GM21447 (cell line): ENCODE data around the gene ZNF556.
"Not testable (repeated sequence)": the region's sequence is repeated elsewhere in the genome, so short reads cannot be mapped to it uniquely, and the experiment has no call there.

Experiments
- ATAC-seq: cut with Tn5 transposase; IDR thresholded peaks from one replicate; pipeline ENCODE4 v1.9.1; 2021; ENCODE audit not compliant: unreplicated experiment

Gene ZNF556

DNA sequence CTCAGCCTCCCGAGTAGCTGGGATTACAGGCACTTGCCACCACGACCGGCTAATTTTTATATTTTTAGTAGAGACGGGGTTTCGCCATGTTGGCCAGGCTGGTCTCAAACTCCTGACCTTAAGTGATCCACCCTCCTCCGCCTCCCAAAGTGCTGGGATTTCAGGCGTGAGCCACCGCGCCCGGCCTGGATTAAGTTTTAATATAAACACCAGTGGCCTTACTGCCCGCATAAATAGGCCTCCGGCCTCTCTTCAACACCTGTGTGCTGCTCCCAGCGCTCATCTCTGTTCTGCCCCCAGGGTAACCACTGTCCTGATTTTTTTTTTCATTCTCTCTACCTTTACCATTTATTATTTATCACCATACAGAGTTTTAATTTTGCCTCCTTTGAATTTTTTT is 36.2 kb downstream of the ZNF556 start:
- ATAC-seq: not testable (repeated sequence)

DNA sequence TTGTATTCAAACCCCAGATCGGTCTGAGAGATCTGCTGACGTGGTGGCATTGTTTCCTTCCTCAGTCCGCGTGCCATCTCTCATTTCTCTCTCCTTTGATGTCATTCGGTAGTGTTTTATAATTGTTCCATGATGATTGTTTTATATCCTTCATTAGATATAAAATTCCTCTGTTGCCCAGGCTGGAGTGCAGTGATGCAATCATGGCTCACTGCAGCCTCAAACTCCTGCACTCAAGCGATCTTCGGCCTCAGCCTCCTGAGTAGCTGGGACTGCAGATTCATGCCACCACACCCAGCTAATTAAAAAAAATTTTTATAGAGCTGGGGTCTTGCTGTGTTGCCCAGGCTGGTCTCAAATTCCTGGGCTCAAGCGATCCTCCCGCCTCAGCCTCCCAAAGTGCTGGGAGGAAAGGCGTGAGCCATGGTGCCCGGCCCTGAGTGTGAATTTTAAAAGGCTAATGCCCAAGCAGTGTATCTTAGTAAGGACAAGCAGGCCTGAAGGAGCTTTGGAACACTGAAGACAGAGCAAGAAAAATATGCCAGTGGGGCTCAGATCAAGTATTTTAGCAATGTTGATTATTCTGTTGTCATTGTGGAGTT is 38.9 kb downstream of the ZNF556 start:
- no peak for ATAC-seq

DNA sequence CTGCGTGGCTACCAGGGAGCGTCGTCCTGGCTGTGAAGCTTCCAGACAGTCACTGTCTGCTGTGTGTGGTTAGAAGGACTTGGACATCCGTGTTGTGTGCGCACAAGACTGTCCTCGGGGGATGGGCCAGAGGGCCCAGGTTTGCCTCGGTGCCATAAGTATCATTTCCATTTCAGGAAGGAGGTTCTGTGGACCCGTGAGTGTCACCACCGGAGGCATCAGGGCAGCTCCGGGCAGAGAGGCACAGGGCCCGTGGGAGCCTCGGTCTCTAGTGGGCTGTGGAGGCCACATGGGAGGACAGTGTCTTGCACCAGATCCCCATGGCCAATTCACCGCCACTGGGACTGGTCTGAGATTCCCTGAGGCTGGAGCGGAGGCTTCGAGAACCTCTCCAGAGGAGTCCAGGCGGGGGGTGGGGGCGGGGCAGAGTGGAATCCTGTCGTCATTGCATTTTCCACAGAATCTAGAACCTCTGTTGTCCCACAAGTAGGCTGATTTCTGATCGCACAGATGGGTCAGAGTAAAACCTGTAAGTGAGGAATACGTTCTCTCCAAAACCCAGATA is 39.6 kb downstream of the ZNF556 start:
- ATAC-seq: no peak

DNA sequence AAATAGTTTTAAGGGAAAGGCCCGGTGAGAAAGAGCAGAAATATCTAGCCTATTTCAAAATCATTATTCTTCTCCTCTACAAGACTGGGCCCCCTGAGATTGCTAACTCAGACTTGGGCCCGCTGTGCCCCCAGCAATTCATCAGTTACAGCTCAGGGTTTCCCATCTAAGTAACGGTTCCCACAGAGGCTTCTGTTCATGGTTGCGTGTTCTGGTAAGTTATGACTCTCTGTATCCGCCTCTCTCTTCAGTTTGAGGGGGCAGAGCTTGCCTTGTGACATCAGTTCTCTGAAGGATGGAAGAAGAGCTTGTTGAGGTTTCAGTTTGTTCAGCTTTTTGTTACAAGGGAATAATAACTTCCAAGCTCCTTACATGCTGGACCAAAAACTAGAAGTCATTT is 45.2 kb downstream of the ZNF556 start:
- no peak for ATAC-seq

DNA sequence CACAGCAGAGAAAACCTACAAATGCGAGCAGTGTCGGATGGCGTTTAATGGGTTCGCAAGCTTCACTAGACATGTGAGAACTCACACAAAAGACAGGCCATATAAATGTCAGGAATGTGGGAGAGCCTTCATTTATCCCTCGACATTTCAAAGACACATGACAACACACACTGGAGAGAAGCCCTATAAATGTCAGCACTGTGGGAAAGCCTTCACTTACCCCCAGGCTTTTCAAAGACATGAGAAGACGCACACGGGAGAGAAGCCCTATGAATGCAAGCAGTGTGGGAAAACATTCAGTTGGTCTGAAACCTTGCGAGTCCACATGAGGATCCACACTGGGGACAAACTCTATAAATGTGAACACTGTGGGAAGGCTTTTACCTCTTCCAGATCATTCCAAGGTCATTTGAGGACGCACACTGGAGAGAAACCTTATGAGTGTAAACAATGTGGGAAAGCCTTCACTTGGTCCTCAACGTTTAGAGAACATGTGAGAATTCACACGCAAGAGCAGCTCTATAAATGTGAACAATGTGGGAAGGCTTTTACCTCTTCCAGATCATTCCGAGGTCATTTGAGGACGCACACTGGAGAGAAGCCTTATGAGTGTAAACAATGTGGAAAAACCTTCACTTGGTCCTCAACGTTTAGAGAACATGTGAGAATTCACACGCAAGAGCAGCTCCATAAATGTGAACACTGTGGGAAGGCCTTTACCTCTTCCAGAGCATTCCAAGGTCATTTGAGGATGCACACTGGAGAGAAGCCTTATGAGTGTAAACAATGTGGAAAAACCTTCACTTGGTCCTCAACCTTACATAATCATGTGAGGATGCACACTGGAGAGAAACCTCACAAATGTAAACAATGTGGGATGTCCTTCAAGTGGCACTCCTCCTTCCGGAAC is 50.4 kb downstream of the ZNF556 start:
- ATAC-seq: no peak

DNA sequence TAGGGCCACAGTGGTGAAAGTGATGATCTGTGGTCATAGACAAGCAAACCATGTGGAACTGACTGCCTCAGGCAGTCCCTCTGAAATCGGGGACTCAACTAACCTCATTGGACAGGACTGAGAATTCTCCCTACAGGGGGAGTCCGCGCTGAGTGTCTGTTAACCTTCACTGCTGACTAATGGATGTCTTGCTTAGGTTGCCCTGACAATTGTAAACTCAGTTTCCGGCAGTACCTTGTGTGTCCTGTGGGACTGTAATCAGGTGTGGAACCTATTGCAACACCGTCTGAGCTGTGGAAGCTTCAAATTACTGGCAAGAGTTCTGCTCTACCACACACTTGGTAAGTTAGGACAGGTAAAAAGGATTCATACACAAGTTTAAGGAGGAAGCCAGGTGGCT is 55.9 kb downstream of the ZNF556 start:
- ATAC-seq: no peak

DNA sequence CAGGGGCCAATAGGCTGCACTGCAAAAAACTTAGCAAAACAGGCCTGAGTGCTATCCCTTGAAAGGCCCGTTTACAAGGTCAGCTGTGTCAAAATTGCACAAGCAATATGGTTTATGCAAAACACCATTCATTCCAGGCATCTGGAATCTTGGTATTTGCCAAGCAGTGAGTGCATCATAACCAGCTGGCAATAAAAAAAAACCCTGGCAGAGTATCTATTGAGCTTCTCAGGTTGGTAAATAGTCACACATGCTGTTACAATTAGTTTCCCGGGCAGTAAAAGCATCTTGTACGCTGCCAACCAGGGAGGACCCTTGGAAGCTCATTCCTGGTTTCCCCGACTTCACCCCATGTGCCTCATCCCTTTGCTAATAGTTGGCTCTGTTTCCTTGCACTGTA is 56.4 kb downstream of the ZNF556 start:
- ATAC-seq: no peak

DNA sequence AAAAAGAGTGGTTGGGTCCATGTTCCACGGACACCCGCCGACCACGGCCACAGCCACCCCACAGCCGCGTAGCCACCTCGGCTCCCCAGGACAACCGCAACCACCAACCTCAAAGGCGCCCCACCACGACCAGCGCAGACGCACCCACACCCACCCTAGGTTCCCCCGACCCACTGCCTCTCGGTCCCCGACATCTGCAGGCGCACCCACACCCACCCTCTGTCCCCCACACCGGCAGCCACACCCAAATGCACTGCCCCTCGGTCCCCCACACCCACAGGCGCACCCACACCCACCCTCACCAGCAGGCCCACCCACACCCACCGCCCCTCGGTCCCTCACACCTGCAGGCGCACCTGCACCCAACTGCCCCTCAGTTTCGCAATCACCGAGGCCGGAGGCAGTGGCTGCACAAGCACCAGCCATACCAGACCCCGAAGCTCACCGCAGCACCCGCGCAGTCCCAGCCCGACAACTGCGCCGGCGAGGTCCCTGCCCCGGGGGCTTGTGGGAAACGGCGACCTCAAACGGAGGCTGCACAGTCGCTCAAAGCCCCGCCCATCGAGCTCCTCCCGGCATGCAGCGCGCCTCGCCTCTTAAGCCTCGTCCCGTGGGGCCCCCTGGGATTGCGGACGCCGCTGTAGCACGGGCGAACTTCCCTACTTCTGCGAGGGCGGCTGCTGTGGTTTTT is 59.4 kb downstream of the ZNF556 start:
- ATAC-seq: no peak

DNA sequence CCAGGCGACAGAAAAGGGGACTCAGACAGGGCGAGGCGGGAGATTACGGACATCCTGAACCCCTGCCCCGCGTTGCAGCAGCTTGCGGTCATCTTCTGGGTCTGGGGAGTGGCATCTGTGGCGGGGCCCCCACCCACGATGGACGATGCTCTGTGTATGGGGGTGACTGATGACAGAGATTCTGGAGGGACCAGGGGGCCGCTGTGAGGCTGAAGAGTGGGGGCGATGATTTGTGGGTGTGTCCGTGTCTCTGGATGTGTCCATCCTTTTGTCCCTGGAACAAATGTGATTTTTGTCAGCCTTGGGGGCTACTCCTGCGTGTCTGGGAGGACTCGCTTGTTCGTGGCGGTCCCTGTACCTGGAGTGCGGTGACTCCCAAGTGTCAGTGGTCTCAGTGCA is 59.9 kb downstream of the ZNF556 start:
- ATAC-seq: no peak
